Measurements from ENCODE around the gene SCUBE1. TPM values are rescaled to one million over a fixed set of nuclear protein-coding genes. Genes with fewer than 3 reads are reported as not detected.

Gene SCUBE1
- total and polyA plus RNA-seq, 2 of the 4 experiments (the other 2 are of a cell fraction), result not detected

DNA sequence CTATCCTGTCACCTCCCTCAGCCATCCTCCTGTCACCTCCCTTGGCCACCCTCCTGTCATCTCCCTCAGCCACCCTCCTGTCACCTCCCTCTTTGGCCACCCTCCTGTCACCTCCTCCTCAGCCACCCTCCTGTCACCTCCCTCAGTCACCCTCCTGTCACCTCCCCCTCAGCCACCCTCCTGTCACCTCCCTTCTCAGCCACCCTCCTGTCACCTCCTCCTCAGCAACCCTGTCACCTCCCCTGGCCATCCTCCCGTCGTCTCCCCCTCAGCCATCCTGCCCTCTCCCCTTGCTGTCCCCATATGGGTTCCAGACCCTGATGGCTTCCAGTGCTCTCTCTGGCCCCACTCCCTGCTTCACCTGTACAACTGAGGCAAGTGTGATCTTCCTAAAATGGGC lies 61.8 kb downstream of the SCUBE1 start:
- no peak for ATAC-seq (ENCODE audit: low read depth)
- no peak for DNase-seq
- no peak for TF ChIP-seq POLR2A (IDR thresholded peaks at IDR 0.05; ENCODE audit: low read depth, low read length)
- TF ChIP-seq, protein P1, sequence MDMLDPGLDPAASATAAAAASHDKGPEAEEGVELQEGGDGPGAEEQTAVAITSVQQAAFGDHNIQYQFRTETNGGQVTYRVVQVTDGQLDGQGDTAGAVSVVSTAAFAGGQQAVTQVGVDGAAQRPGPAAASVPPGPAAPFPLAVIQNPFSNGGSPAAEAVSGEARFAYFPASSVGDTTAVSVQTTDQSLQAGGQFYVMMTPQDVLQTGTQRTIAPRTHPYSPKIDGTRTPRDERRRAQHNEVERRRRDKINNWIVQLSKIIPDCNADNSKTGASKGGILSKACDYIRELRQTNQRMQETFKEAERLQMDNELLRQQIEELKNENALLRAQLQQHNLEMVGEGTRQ (IDR thresholded peaks at IDR 0.05; ENCODE audit: low read depth, low read length), result no peak
- TF ChIP-seq, protein P2, sequence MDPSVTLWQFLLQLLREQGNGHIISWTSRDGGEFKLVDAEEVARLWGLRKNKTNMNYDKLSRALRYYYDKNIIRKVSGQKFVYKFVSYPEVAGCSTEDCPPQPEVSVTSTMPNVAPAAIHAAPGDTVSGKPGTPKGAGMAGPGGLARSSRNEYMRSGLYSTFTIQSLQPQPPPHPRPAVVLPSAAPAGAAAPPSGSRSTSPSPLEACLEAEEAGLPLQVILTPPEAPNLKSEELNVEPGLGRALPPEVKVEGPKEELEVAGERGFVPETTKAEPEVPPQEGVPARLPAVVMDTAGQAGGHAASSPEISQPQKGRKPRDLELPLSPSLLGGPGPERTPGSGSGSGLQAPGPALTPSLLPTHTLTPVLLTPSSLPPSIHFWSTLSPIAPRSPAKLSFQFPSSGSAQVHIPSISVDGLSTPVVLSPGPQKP (IDR thresholded peaks at IDR 0.05; ENCODE audit: borderline replicate concordance, low read depth, low read length), result no peak
- no peak for TF ChIP-seq SMC3 (IDR thresholded peaks at IDR 0.05; ENCODE audit: low read depth, low read length)
- no peak for TF ChIP-seq BHLHE40 (IDR thresholded peaks at IDR 0.05; ENCODE audit: low read depth, low read length)
- TF ChIP-seq CHD1 (IDR thresholded peaks at IDR 0.05; ENCODE audit: low read depth, low read length), result no peak
- TF ChIP-seq RCOR1 (IDR thresholded peaks at IDR 0.05; ENCODE audit: insufficient replicate concordance, low read length), result no peak
- no peak for TF ChIP-seq MAFK (IDR thresholded peaks at IDR 0.05; ENCODE audit: low read depth, low read length)
- TF ChIP-seq RFX5 (IDR thresholded peaks at IDR 0.05; ENCODE audit: low read depth, low read length), result no peak
- TF ChIP-seq RAD21 (IDR thresholded peaks at IDR 0.05; ENCODE audit: low read length), result no peak
- no peak for TF ChIP-seq MAZ (IDR thresholded peaks at IDR 0.05; ENCODE audit: borderline replicate concordance, low read depth, low read length)
- TF ChIP-seq, protein P3, sequence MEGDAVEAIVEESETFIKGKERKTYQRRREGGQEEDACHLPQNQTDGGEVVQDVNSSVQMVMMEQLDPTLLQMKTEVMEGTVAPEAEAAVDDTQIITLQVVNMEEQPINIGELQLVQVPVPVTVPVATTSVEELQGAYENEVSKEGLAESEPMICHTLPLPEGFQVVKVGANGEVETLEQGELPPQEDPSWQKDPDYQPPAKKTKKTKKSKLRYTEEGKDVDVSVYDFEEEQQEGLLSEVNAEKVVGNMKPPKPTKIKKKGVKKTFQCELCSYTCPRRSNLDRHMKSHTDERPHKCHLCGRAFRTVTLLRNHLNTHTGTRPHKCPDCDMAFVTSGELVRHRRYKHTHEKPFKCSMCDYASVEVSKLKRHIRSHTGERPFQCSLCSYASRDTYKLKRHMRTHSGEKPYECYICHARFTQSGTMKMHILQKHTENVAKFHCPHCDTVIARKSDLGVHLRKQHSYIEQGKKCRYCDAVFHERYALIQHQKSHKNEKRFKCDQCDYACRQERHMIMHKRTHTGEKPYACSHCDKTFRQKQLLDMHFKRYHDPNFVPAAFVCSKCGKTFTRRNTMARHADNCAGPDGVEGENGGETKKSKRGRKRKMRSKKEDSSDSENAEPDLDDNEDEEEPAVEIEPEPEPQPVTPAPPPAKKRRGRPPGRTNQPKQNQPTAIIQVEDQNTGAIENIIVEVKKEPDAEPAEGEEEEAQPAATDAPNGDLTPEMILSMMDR (conservative IDR thresholded peaks at IDR 0.05; ENCODE audit: low read depth, low read length), result no peak
- TF ChIP-seq CEBPB (IDR thresholded peaks at IDR 0.05; ENCODE audit: low read depth, low read length), result no peak
- no peak for TF ChIP-seq MXI1 (IDR thresholded peaks at IDR 0.05; ENCODE audit: borderline replicate concordance, low read depth, low read length)
- no peak for TF ChIP-seq NFE2L2 (IDR thresholded peaks at IDR 0.05; ENCODE audit: low read depth, low read length)
- no peaks in the 10 kb centered on the region for H3K79me1 ChIP-seq (ENCODE audit: low read depth in 1 of 2, low read length in 2 of 2)
- peak overlapping the region; percentile 21 for H2AFZ ChIP-seq (replicated peaks; ENCODE audit: low read length, poor library complexity)
- peaks cover 39% of the 10 kb centered on the region; the same call in 1 of the 2 replicates for H3K27me3 ChIP-seq (ENCODE audit: control insufficient read depth, insufficient read depth, low read length)
- no peaks in the 10 kb centered on the region for H4K20me1 ChIP-seq (ENCODE audit: insufficient read depth, low read length)
- dilution Hi-C loops (cut with HindIII; ENCODE audit: low sequenced_read_pairs, unreplicated experiment) (no loop called here), intact Hi-C loops (cut with micrococcal nuclease) (no loop called here), in situ Hi-C loops (cut with MboI; ENCODE audit: low sequenced_read_pairs) (no loop called here)
- H3K4ac ChIP-seq (ENCODE audit: low read depth, low read length), result no peak overlapping the region
- no peak overlapping the region for H2BK5ac ChIP-seq (ENCODE audit: low read depth, low read length, poor library complexity, severe bottlenecking)
- WGBS, 2 experiments (ENCODE audit: extremely low coverage in 2 of 2, insufficient read length in 1 of 2), result 60% methylated on average over 2 of the region's 2 CpGs; no CpG with 5 or more reads in 1 of the 2 experiments
- no peak overlapping the region for H2BK120ac ChIP-seq (ENCODE audit: low read depth, low read length)
- no peak overlapping the region for H2AK9ac ChIP-seq (replicated peaks; ENCODE audit: low read depth, low read length, poor library complexity)
- H4K8ac ChIP-seq (ENCODE audit: low read depth in 2 of 2, low read length in 2 of 2), result no peak overlapping the region
- H3K36me3 ChIP-seq (ENCODE audit: control insufficient read depth, insufficient read depth, low read length), result no peaks in the 10 kb centered on the region
- H2AK5ac ChIP-seq (ENCODE audit: low read depth, low read length), result no peak overlapping the region
- BruUV-seq (replicated peaks), result no TSS peak
- H2BK15ac ChIP-seq (ENCODE audit: low read depth, low read length), result no peak overlapping the region
- no peak overlapping the region for H3K56ac ChIP-seq (ENCODE audit: extremely low read depth, insufficient read depth, low read length)
- H3K27ac ChIP-seq (ENCODE audit: insufficient read depth, low read length), result no peak overlapping the region
- H3K14ac ChIP-seq (replicated peaks; ENCODE audit: low read depth, low read length), result no peak overlapping the region
- no peak overlapping the region for H2BK20ac ChIP-seq (ENCODE audit: low read depth, low read length)
- no peak overlapping the region for H3K23ac ChIP-seq (ENCODE audit: low read depth, low read length)
- ChIA-PET CTCF (no interaction called here), POLR2A (ENCODE audit: unreplicated experiment) (no interaction called here)
- H3K9me1 ChIP-seq (ENCODE audit: insufficient read depth, low read length), result no peaks in the 10 kb centered on the region
- H3K18ac ChIP-seq (ENCODE audit: low read depth, low read length), result no peak overlapping the region
- H3K4me2 ChIP-seq (ENCODE audit: low read depth, low read length), result no peak overlapping the region
- H3K4me3 ChIP-seq (ENCODE audit: insufficient read depth, low read depth, low read length), result no peak overlapping the region
- H3K9me3 ChIP-seq (ENCODE audit: control insufficient read depth, insufficient read depth, low read length), result no peaks in the 10 kb centered on the region
- H4K91ac ChIP-seq (ENCODE audit: insufficient read depth, low read depth, low read length), result no peak overlapping the region
- no peak overlapping the region for H3K9ac ChIP-seq (ENCODE audit: low read depth, low read length)
- H4K5ac ChIP-seq (ENCODE audit: low read depth, low read length), result no peak overlapping the region
- H3K4me1 ChIP-seq (ENCODE audit: control insufficient read depth, insufficient read depth, low read length), result no peaks in the 10 kb centered on the region

Measured in IMR-90 (cell line).